CD4-positive, alpha-beta T cell treated with Interleukin-6 for 4 hours (primary cell): Measurements from ENCODE around the gene TUBGCP5.

ENCODE experiments used
- DNase-seq: peaks from one replicate; pipeline ENCODE4 v3.0.0-alpha.2; 2020; ENCODE audit warnings: mixed read lengths

TUBGCP5 gene

DNA sequence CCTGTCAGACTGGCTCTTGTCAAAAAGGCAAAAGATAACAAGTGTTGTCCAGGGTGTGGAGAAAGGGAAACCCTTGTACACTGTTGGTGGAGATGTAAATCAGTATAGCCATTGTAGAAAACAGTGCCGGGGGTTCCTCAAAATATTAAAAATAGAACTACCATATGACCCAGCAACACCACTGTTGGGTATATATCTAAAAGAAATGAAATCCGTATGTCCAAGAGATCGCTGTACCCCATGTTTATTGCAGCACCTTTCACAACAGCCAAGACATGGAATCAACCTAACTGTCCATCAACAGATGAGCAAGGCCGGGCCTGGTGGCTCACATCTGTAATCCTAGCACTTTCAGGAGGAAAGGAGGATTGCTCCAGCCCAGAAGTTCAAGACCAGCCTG is 65.4 kb downstream of the TUBGCP5 start:
- no peak for DNase-seq

GRCh38 chr15:22973286-22973685 is 66.1 kb downstream of the TUBGCP5 start:
- DNase-seq = no peak

DNA sequence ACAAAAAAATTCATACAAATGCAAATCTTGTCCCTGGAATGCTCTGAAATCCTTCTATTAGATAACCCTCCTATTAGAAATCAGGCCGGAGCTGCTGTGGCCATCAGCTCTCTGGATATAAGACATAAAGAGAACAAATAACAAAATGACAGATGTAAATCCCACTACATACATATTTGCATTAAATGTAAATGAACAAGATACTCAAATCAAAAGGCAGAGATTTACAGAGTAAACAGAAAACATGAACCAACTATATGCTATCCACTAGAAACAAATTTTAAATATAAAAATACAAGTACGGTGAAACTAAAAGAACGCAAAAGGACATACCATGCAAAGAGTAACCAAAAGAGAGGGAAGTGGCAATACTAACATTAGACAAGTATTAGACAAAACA is 69.9 kb downstream of the TUBGCP5 start:
- no peak for DNase-seq

- DNase-seq = no peak
Observed at GRCh38 chr15:22968366-22968765, 71.0 kb downstream of the TUBGCP5 start.

GRCh38 chr15:22967084-22967770 is 72.1 kb downstream of the TUBGCP5 start:
- DNase-seq = no peak

DNA sequence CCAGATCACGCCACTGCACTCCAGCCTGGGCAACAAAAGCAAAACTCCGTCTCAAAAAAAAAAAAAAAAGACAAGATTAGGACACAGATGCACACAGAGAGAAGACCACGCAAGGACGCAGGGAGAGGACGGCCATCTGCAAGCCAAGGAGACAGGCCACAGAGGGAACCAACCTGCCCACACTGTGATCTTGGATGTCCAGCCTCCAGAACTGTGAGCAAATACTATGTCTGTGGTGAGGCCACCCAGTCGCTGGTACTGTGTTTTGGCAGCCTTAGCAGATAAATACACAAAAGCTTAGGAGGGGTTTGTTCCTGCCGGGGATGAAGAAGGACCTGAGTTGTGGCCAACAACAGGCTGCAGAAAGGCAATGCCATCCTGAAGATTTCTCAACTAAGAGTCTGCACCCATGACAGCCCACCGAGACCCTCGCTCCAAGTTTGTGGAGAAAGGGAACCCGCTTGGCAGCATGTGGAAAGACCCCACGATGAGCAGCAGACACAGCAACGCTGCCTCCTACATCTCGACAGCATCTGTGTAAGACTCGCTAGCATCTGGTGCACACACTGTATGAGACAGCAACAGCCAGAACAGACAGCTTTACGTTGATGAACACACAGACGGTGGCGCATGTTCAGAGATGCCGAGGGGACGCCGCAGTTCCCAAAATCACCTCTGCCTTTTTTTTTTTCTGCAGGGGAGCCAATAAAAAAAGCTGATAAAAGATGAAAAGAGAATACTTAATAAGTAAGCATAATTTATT is 72.9 kb downstream of the TUBGCP5 start:
- DNase-seq = no peak

GRCh38 chr15:22963641-22964040 is 75.7 kb downstream of the TUBGCP5 start:
- no peak for DNase-seq

GRCh38 chr15:22962611-22963010 is 76.8 kb downstream of the TUBGCP5 start:
- no peak for DNase-seq

DNA sequence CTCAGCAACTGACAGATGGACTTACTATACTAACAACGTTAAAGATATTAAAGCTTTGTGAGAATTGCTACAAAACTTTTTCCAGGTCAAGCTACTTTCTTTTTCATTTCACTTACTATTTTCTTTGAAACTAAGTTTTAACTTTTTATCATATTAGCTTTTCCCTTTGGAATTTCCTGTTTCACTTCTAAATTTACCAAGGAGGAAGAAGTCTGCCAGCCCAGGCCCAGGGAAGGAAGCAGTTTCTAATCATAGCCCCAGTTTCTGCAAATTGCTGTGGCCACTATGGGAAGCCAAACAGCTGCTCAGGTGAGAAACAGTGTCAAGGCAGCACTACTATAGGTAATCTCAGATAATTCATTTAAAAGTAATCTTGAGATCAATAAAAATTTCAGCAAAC is 77.6 kb downstream of the TUBGCP5 start:
- DNase-seq = no peak

- DNase-seq = no peak
Observed at GRCh38 chr15:22960556-22960955, 78.8 kb downstream of the TUBGCP5 start.

GRCh38 chr15:22960126-22960525 is 79.2 kb downstream of the TUBGCP5 start:
- DNase-seq = no peak

GRCh38 chr15:22959321-22960101 is 79.9 kb downstream of the TUBGCP5 start:
- no peak for DNase-seq

DNA sequence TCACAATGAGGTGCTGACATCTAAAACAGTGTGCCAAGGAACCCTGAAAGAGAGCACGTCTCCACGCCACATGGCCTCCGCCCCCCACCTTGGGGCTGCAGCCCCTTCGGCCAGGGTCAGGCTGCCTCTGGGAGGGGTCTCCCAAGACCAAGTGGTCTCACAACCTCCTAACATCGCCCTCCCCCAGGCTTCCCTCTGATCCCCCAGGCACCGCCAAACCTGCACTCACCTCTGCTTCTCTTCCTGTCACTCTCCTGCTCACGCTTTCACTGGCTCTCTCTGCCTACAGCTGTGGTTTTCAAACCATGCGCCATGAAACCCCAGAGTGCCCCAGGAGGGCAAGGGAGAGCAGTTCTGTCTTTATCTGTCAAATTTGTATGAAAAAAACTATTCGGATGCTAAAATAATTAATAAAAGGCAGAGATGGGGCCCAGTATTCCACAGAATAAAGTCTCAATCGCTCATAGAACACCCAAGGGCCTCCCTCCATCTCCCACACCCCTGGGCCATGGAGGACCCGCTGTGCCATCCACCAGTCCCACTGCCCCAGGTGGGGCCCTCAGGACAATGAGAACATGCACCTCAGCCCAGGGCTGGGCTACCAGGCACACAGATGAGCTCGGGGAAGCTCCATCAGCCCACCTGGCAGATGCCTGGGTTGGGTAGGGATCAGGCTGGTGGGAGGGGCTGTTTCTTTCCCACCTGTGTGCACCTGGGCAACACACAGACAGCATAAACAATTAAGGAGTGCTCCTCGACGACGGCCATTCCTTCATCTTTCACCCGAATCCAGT is 80.7 kb downstream of the TUBGCP5 start:
- DNase-seq = no peak

- DNase-seq = no peak
Observed at GRCh38 chr15:22956978-22957260, 82.5 kb downstream of the TUBGCP5 start.

- DNase-seq = no peak
Observed at GRCh38 chr15:22956257-22956977, 83.0 kb downstream of the TUBGCP5 start.

DNA sequence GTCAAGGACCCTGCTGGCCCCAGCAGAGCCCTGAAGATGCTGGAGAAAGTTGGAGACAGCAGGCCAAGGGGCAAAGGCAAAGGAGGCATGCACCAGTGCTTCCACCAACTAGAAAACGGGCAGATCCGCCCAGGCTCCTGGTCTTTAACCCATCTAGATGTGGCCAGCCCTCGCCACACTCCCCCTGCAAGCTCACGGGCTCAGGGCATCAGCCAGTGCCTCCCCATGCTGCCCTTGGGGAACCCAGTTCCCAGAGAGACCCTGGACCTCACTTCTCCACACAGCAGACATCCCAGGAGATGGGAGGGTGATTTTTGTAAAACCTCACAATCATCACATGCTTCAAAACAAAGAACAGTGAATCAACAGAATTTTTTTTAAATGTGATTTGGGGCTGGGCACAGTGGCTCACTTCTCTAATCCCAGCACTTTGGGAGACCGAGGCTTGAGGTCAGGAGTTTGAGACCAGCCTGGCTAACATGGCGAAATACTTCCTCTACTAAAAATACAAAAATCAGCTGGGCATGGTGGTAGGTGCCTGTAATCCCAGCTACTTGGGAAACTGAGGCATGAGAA is 83.7 kb downstream of the TUBGCP5 start:
- no peak for DNase-seq

DNA sequence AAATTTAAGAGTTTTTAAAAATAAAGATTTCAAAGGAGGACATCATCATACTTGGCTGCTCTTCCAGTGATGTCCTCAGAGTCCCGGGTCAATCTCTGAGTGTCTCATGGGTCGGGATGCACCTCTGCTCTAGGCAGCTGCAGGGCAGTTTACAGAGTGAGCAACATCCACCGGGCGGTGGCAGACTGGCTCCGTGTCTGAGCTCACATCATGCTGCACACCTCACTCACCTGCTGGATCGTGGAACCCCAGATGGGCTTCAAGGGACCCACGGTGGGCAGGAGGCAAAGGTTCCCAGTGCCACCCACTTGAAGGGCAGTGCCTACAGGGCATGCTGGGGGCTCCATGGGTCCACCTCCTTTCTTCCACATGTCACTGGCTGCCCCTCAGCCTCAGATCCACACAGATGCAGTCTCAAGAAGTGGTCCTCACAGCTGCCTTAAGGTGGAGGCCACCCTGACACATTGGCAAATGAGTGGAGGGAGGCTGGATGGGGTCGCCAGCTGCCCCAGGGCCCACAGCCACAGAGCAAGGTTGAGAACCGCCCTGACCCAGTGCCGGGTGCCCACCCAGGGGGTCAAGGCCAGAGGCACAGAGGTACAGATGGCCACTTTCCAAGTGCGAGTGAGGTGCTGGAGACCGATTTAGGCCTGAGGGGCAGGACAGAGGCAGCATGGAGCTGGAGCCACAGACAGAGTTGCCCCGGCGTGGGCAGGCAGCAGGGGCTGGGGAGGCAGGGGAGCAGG is 84.4 kb downstream of the TUBGCP5 start:
- DNase-seq = no peak

GRCh38 chr15:22954326-22954725 is 85.0 kb downstream of the TUBGCP5 start:
- DNase-seq = no peak

DNA sequence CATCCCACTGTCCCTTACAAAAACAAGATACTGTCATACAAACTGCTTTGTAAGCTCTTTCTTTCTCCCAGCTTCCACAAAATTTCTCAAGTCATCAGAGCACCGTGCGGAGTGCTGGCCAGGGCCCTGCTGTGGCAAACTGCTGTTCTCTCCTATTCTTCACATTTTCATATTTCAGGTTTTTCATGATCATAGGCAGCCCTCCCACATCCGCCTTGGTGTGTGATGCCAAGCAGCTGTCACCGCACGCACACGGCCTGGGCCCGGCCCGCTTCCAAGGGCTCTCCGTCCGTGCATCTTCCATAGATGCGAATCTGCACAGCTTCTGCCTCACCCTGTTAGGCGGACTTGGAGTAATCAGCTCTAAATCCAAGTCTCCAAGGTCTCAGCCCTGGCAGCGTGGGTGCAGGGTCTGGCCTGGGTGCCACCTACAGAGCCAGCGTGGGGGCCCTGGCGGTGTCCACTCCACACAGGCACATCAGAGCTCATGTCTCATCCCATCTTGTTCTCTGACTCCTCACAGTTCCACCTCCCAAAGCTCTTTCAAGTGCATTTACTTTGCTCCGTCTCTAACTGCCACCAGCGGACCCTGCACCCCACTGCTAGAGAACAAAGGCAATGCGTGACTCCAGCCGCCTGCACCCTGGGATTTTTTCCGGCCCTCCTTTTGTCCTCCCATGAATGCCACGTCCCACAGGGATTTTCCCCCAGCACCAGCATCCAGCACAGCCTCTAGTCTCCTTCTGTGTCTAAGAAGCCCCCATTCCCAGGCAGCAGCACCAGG is 86.4 kb downstream of the TUBGCP5 start:
- DNase-seq = no peak
